HUES48 (cell line): Measurements from ENCODE around the gene ARL5A.

Experiments
- H3K27ac ChIP-seq: one replicate; pipeline ENCODE4 v1.7.0; 2013; ENCODE audit warnings: low read depth, low read length, inconsistent platforms
- H3K27me3 ChIP-seq: 2 replicates; pipeline ENCODE4 v1.6.1; 2013; ENCODE audit warnings: mild to moderate bottlenecking, low read length; ENCODE audit not compliant: control insufficient read depth, insufficient read depth
- H3K36me3 ChIP-seq: 2 replicates; pipeline ENCODE4 v1.6.1; 2013; ENCODE audit warnings: low read length; ENCODE audit not compliant: control insufficient read depth, insufficient read depth
- H3K4me1 ChIP-seq: 2 replicates; pipeline ENCODE4 v1.6.1; 2013; ENCODE audit warnings: mild to moderate bottlenecking, low read length; ENCODE audit not compliant: control insufficient read depth, insufficient read depth
- H3K4me3 ChIP-seq: 2 replicates; pipeline ENCODE4 v1.5.1; 2013; ENCODE audit warnings: mild to moderate bottlenecking, low read depth, low read length
- H3K9ac ChIP-seq: 2 replicates; pipeline ENCODE4 v1.6.1; 2013; ENCODE audit warnings: mild to moderate bottlenecking, low read depth, low read length, moderate library complexity
- H3K9me3 ChIP-seq: 2 replicates; pipeline ENCODE4 v1.6.1; 2013; ENCODE audit warnings: low read length; ENCODE audit not compliant: control insufficient read depth, insufficient read depth

The ARL5A gene

DNA sequence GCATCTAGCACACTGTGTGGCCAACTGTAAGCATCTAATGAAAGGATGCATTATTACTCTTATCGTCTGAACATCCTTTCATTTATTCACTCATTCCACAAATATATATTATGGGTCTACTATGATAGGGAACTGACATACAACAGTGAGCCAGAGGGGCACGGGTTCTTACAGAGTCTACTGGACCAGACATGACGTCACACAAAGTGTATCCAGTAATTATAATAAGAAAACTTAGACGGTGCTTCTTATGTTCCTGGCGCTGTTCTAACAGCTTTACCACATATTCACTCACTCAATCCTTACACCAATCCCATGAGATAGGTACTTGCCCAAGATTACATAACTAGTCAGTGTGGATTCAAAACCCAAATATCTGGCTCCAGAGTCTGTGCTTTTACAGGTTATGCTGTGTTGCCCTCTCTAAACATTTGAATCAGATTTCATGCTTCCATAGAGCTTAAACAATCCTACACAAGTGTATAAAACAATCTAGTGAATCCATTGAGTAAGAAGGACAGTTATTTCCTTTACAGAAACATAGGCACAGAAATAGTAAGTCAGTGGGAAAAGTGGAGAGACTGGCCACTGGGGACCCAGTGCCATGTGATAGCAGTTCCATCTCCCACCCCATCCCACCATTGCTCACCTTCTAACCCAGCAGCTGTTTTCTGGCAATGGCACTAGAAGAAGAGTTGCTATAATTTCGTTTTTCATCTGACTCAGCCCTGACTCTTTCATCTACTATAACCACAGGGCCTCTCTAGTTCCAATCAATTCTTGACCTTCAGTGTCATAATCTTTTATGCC is 24.2 kb upstream of the ARL5A start:
- Histone ChIP-seq H3K36me3 (no peaks in the 10 kb centered on the region), H3K4me1 (no peaks in the 10 kb centered on the region), H3K27ac (no peak overlapping the region), H3K9me3 (no peaks in the 10 kb centered on the region), H3K4me3 (no peak overlapping the region), H3K27me3 (no peaks in the 10 kb centered on the region), H3K9ac (no peak overlapping the region)

DNA sequence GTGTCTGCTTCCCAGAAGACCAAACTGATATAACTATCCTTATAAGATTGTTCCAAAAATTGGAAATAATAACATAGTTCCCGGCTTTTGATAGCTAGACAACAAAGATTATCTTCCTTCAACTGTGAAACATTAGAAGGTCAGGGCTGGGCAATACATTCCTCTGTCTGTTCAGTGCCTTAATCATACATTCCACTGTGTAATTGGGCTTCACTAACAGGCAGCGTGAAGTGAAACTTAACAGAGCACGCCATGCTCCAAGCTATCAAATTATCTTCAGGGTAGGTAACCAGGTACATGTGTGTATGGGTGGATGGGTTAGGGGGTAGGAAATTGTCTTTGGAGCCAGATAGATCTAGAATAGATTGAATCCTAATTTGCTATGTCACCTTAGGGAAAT is 23.5 kb upstream of the ARL5A start:
- Histone ChIP-seq H3K4me3 (no peak overlapping the region), H3K36me3 (no peaks in the 10 kb centered on the region), H3K27me3 (no peaks in the 10 kb centered on the region), H3K9ac (no peak overlapping the region), H3K9me3 (no peaks in the 10 kb centered on the region), H3K27ac (no peak overlapping the region), H3K4me1 (no peaks in the 10 kb centered on the region)

DNA sequence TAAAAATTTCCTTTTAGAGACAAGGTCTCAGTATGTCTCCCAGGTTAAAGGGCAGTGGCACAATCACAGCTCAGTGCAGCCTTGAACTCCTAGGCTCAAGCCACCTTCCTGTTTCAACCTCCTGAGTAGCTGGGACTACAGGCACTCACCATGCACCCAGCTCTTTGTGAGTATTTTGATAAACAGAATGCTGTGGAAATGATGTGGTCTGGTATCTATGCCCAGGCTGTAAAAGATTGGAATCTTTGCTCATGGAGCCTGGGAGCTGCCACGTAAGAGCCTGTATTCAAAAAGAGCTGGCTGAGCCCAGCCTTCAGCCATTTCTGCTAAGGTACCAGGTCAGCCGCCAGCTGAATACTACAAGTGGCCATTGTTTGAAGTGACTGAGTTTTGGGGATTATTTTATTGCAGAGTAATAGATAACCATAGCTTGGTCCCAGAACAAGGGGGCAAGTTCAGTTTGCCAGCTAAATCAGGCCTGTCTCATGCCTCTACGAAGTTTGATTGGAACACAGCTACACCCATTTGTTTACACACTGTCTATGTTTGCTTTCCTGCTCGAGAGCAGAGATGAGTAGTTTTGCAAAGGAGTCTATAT is 21.3 kb upstream of the ARL5A start:
- Histone ChIP-seq H3K36me3 (no peaks in the 10 kb centered on the region), H3K9me3 (no peaks in the 10 kb centered on the region), H3K9ac (no peak overlapping the region), H3K4me3 (no peak overlapping the region), H3K27ac (no peak overlapping the region), H3K27me3 (no peaks in the 10 kb centered on the region), H3K4me1 (no peaks in the 10 kb centered on the region)

DNA sequence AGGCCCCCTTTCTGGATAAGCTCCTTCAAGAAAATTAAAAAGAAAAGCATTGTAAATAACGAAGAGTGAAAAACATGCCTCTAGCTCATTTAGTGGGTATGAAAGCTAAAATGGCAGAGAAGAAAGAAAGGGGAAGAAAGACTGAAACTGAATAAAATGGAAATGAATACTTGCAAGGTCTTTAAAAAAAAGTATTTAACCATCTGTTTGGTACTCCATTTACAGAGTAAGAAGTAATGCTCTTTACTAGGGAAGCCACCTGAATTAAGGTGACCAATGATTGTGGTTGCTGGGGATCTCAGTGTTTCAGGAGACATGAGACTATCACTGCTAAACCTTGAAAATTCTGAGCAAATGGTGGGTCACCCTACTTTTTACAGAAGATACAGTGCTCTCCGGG is 17.7 kb upstream of the ARL5A start:
- Histone ChIP-seq H3K27me3 (no peaks in the 10 kb centered on the region), H3K9ac (no peak overlapping the region), H3K4me3 (no peak overlapping the region), H3K36me3 (no peaks in the 10 kb centered on the region), H3K4me1 (no peaks in the 10 kb centered on the region), H3K27ac (no peak overlapping the region), H3K9me3 (no peaks in the 10 kb centered on the region)

DNA sequence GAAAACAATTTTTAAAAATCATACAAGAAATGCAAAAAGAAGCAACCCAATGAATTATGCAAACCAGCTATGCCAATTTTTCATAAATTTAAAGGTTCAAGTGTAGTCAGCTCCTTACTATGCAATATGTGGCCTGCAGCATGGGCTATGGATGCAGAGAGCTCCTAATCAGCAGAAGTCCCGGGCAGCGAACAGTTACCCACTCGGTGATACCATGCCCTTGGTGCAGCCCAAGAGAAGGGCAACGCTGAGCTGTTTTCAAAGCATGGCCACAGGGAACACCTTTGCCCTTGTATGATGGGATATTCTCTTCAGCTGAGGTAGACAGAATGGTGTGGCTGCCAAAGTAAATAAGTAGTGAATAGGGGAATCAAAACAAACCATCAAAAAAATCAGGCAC is 17.3 kb upstream of the ARL5A start:
- Histone ChIP-seq H3K4me3 (no peak overlapping the region), H3K27ac (no peak overlapping the region), H3K9ac (no peak overlapping the region), H3K4me1 (no peaks in the 10 kb centered on the region), H3K36me3 (no peaks in the 10 kb centered on the region), H3K9me3 (no peaks in the 10 kb centered on the region), H3K27me3 (no peaks in the 10 kb centered on the region)

DNA sequence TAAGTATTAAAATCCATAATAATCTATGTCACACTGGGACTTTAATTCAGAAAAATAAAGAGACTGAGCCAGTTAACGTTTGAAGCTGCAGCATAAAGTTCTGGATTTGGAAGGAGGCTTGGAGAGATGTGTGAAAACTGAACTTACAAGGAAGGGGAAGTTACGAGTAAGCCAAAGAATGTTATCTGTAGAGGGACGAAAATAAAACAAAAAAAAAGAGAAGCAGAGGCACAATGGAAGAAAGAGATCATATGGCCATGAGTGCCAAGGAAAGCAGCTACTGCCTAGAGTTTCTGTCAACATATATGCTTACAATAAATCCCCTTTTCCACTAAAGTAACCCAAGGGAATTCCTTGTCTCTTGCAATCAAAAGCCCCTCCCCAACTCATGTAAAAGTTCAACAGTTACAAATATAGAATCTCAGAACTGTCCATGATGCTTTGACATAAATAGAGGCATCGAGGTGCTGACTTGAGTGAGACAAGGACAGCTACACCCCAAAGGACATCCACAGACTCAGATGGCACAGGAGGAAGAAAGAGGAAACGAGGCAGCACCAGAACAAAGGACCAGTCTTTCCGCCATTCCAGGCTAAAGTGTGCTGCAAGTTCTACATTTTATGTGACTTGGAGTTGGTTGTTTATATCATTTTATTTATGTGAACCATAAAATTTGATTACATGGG is 16.1 kb upstream of the ARL5A start:
- no peaks in the 10 kb centered on the region for H3K27me3 ChIP-seq

DNA sequence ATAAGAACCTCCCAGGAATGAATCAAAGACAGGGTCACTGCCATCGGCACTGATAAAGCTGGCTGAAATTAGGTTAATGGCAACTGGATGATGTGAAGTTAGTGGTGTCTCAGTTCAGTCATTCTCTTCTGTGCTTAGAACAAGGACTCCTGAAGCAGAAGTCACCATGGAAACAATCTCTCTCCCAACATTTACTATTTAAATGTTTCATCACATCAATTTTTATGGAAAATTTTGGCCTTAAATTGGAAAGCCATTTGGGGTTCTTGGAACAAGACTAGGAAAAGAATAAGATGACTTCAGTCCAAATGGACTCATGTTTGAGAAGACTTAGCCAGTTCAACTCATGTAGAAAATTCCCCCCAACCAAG is 15.5 kb upstream of the ARL5A start:
- no peak overlapping the region for H3K27ac ChIP-seq
- no peaks in the 10 kb centered on the region for H3K9me3 ChIP-seq
- H3K4me3 ChIP-seq: no peak overlapping the region
- no peaks in the 10 kb centered on the region for H3K4me1 ChIP-seq
- no peak overlapping the region for H3K9ac ChIP-seq
- H3K36me3 ChIP-seq: no peaks in the 10 kb centered on the region
- no peaks in the 10 kb centered on the region for H3K27me3 ChIP-seq

More for the DNA sequence above, 16.1 kb upstream of the ARL5A start:
- Histone ChIP-seq H3K4me1 (no peaks in the 10 kb centered on the region), H3K4me3 (no peak overlapping the region), H3K36me3 (no peaks in the 10 kb centered on the region), H3K9me3 (no peaks in the 10 kb centered on the region), H3K27ac (no peak overlapping the region), H3K9ac (no peak overlapping the region)

DNA sequence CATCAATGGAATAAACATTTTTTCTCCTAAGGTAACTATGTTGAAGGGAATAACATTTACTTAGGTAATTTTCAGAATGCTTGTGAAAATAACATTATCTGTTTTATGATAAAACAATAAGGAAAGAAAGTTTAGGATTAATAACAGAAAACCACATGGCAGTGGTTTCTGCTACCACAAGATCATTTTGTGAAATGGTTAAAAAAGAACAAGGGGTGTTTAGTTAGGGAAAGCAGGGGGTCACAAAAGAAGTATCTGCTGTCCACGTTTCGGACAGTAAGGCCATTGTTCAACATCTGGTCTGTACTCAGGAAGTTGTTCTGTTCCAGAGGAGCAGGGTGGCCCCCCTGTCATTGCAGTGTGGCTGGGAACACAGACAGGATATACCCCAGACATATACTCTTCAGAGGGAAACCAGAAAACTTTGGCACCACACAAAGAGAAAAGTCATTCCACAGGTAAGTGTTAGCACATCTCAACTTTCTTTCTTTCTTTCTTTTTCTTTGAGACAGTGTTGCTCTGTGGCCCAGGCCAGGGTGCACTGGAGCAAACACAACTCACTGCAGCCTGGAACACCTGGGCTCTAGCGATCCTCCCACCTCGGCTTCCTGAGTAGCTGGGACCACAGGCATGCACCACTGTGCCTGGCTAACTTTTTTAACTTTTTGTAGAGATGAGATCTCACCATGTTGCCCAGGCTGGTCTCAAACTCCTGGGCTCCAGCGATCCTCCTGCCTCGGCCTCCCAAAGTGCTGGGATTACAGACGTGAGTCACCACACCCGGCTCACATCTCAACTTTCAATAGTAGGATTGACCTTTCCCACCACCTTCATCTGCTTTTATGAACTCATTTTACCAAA is 14.8 kb upstream of the ARL5A start:
- H3K9me3 ChIP-seq: no peaks in the 10 kb centered on the region
- H3K36me3 ChIP-seq: no peaks in the 10 kb centered on the region
- H3K4me3 ChIP-seq: no peak overlapping the region
- no peaks in the 10 kb centered on the region for H3K4me1 ChIP-seq
- no peak overlapping the region for H3K27ac ChIP-seq
- no peak overlapping the region for H3K9ac ChIP-seq
- H3K27me3 ChIP-seq: no peaks in the 10 kb centered on the region

DNA sequence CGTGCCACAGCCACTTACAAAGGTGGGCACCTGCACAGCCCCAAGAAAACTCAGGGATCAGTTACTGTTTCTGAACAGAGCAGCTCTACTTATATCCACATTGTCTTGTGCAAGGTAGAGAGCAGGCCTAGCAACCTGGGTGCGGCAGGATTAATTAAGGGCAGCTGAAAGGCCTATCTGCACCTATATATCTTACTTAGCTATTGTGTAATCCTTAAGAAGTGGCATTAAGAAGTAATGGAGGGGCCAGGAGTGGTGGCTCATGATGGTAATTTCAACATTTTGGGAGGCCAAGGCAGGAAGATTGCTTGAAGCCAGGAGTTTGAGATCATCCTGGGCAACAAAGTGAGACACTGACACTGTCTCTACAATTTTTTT is 12.8 kb upstream of the ARL5A start:
- Histone ChIP-seq H3K9me3 (no peaks in the 10 kb centered on the region), H3K27ac (no peak overlapping the region), H3K4me3 (no peak overlapping the region), H3K27me3 (no peaks in the 10 kb centered on the region), H3K36me3 (no peaks in the 10 kb centered on the region), H3K9ac (no peak overlapping the region), H3K4me1 (no peaks in the 10 kb centered on the region)

DNA sequence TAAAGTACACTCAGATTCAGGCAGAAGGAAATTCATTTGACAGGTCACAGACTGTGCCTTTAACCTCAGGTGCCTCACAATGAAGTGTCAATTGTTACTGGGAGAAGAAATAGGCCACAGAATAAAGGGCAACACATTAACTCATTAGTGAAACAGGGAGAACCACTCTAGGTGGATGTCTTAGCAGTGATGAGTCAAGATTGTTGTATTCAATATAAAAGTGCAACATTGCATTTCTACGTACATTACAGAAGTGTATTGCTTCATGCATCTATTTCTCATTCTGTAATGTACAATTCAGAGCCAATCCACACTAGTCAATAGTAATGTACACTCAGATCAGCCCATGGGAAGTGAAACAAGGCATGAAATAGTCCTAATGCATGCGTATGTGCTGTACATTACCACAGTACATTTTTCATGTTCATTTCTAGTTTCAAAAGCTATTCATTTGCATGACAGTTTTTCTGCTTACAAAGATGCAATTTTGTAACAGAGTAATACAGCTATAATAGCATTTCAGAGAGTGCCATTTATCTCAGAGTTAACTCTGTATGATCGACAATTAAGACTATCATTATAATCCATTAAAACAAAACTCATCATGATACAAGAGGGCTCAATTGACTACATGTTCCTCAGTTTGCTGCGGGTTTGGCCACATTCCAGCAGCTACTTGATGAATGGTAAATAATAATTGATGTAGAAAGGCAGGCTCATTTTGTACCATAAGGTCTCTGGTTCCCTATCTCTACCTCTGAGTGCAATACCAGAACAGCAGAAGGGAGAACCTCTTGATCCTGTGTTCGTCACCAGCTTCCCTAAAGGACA is 12.2 kb upstream of the ARL5A start:
- Histone ChIP-seq H3K9me3 (no peaks in the 10 kb centered on the region), H3K9ac (no peak overlapping the region), H3K36me3 (no peaks in the 10 kb centered on the region), H3K4me1 (no peaks in the 10 kb centered on the region), H3K4me3 (no peak overlapping the region), H3K27me3 (no peaks in the 10 kb centered on the region), H3K27ac (no peak overlapping the region)
